Fibroblast of the aortic adventitia (primary cell): ENCODE data around the gene MXI1. TPM values are rescaled to one million over a fixed set of nuclear protein-coding genes. Genes with fewer than 3 reads are reported as not detected.

Experiments
- DNase-seq: peaks from one replicate; pipeline ENCODE4 v3.0.0-alpha.2; 2010; ENCODE audit warnings: low read depth
- H3K4me3 ChIP-seq: 2 replicates; pipeline ENCODE4 v1.5.1; 2011; ENCODE audit warnings: low read depth, mild to moderate bottlenecking, control low read depth, low read length, moderate library complexity
- CTCF ChIP-seq: IDR thresholded peaks from 2 replicates; pipeline ENCODE4 v1.5.1; 2011; ENCODE audit warnings: mild to moderate bottlenecking, low read length, control low read depth, inconsistent platforms; ENCODE audit not compliant: insufficient read depth
- total RNA-seq: library from RNA; depleted of rRNA; stranded (reverse); fragments of >200 nt; gene quantifications from 2 replicates; pipeline ENCODE4 v1.2.3, GENCODE V29; 2012; ENCODE audit warnings: low replicate concordance

Gene MXI1
- total RNA-seq, 1 donor, result 20.3 TPM

- peak; percentile 68 for DNase-seq
- H3K4me3 ChIP-seq, result peak overlapping the region; percentile 71
These were observed 2.1 kb downstream of the MXI1 start for GRCh38 chr10:110209454-110209925.

GRCh38 chr10:110209926-110210673, 2.7 kb downstream of the MXI1 start:
- TF ChIP-seq CTCF, result no peak
- peak; percentile 21 for DNase-seq
- H3K4me3 ChIP-seq, result peak overlapping the region; percentile 71

More at GRCh38 chr10:110209454-110209925, 2.1 kb downstream of the MXI1 start:
- no peak for TF ChIP-seq CTCF

GRCh38 chr10:110210674-110211464, 3.5 kb downstream of the MXI1 start:
- no peak for TF ChIP-seq CTCF
- DNase-seq, result peak; percentile 98

GRCh38 chr10:110211465-110211843, 4.0 kb downstream of the MXI1 start:
- TF ChIP-seq CTCF, result no peak
- H3K4me3 ChIP-seq, result peak overlapping the region; percentile 66
- no peak for DNase-seq

More at GRCh38 chr10:110210674-110211464, 3.5 kb downstream of the MXI1 start:
- peak overlapping the region; percentile 71 for H3K4me3 ChIP-seq

GRCh38 chr10:110212119-110213006, 5.0 kb downstream of the MXI1 start:
- DNase-seq, result no peak
- no peak overlapping the region for H3K4me3 ChIP-seq
- no peak for TF ChIP-seq CTCF

GRCh38 chr10:110214371-110214826, 7.0 kb downstream of the MXI1 start:
- TF ChIP-seq CTCF, result no peak
- H3K4me3 ChIP-seq, result no peak overlapping the region
- DNase-seq, result no peak
